ENCODE measurements around the gene PRPF39. TPM values are rescaled to one million over a fixed set of nuclear protein-coding genes. Genes with fewer than 3 reads are reported as not detected.

Gene PRPF39
- total RNA-seq, 1 experiment from 2014 or later, result 59.8 TPM

DNA sequence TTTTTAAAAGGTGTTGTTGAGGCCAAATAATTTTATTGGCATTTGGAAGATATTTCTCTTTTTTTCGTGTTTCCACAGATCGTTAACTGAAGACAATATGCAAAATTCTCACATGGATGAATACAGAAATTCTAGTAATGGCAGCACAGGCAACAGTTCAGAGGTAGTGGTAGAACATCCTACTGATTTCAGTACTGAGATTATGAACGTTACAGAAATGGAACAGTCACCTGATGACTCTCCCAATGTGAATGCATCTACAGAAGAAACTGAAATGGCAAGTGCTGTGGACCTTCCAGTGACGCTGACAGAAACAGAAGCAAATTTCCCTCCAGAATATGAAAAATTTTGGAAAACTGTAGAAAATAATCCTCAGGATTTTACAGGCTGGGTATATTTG lies 11.2 kb downstream of the PRPF39 start:
- Histone ChIP-seq H2BK20ac (ENCODE audit: low read depth, low read length, poor library complexity, severe bottlenecking) (no peak overlapping the region), H2BK15ac (ENCODE audit: low read depth, low read length) (no peak overlapping the region), H3K79me2 (ENCODE audit: insufficient read depth, low read length) (peaks cover 12% of the 10 kb centered on the region; the same call in 1 of the 2 replicates), H4K8ac (replicated peaks; ENCODE audit: insufficient read length, low read depth, low read length) (no peak overlapping the region), H4K20me1 (ENCODE audit: control insufficient read depth, insufficient read depth, insufficient read length) (no peaks in the 10 kb centered on the region), H3K23ac (ENCODE audit: insufficient read length, low read depth, low read length) (no peak overlapping the region), H3K27me3 (ENCODE audit: insufficient read depth, low read length) (no peaks in the 10 kb centered on the region), H3K4me1 (ENCODE audit: insufficient read depth, low read length) (no peaks in the 10 kb centered on the region), H3K4me2 (ENCODE audit: insufficient read depth, insufficient read length, low read length) (no peak overlapping the region), H2AK5ac (ENCODE audit: insufficient read length, low read length) (no peak overlapping the region), H3K9me3 (ENCODE audit: control insufficient read depth, low read depth, low read length) (no peaks in the 10 kb centered on the region), H3T11ph (ENCODE audit: low read length) (no peak overlapping the region), H3K56ac (ENCODE audit: insufficient read length, low read depth, low read length) (no peak overlapping the region), H2BK12ac (ENCODE audit: insufficient read length, low read depth, low read length) (no peak overlapping the region), H4K91ac (ENCODE audit: insufficient read length, low read depth, low read length) (no peak overlapping the region), H3K4ac (ENCODE audit: low read depth, low read length) (no peak overlapping the region), H4K5ac (ENCODE audit: insufficient read length, low read depth, low read length) (no peak overlapping the region), H3K23me2 (ENCODE audit: insufficient read length, low read depth, low read length, poor library complexity, severe bottlenecking) (no peaks in the 10 kb centered on the region), H3K27ac (ENCODE audit: insufficient read length, low read depth, low read length) (no peak overlapping the region), H2BK5ac (ENCODE audit: insufficient read length, low read length) (no peak overlapping the region), H2AFZ (ENCODE audit: low read length) (no peak overlapping the region), H3K79me1 (ENCODE audit: insufficient read depth, low read depth, low read length, poor library complexity, severe bottlenecking) (no peaks in the 10 kb centered on the region), H3K9ac (ENCODE audit: extremely low read depth, insufficient read length, low read length) (no peak overlapping the region), H3K14ac (ENCODE audit: insufficient read depth, low read length) (no peak overlapping the region), H3K18ac (ENCODE audit: insufficient read length, low read depth, low read length) (no peak overlapping the region), H2BK120ac (ENCODE audit: low read depth, low read length, poor library complexity, severe bottlenecking) (no peak overlapping the region)
- H3K27me3 Mint-ChIP-seq (ENCODE audit: low read depth), result no peaks in the 10 kb centered on the region
- peaks cover 0 to 3% of the 10 kb centered on the region in 2 experiments; a peak in 1 of 4 replicates for H3K4me1 Mint-ChIP-seq
- no peaks in the 10 kb centered on the region for H3K9me3 Mint-ChIP-seq
- H3K4me3 Mint-ChIP-seq, result no peak overlapping the region
- WGBS (ENCODE audit: extremely low coverage, insufficient read length, low lambda C conversion rate), result no CpG with 5 or more reads among the region's 4 CpGs
- no peak for DNase-seq
- no peak for TF ChIP-seq CTCF (conservative IDR thresholded peaks at IDR 0.05)
- peaks cover 28 to 54% (median 52%) of the 10 kb centered on the region in 3 experiments for H3K36me3 Mint-ChIP-seq (ENCODE audit: insufficient read depth in 1 of 3, low read depth in 3 of 3)
- H3K27ac Mint-ChIP-seq, result no peak overlapping the region

Measured in H9 (cell line).